ENCODE measurements around the gene AKNAD1. TPM values are rescaled to one million over a fixed set of nuclear protein-coding genes. Genes with fewer than 3 reads are reported as not detected.
"Not testable (repeated sequence)": the region's sequence is repeated elsewhere in the genome, so short reads cannot be mapped to it uniquely, and the experiment has no call there.

AKNAD1 gene
- total RNA-seq, 3 donors from 2014 or later: 2.3 to 4.1 (median 2.9) TPM

DNA sequence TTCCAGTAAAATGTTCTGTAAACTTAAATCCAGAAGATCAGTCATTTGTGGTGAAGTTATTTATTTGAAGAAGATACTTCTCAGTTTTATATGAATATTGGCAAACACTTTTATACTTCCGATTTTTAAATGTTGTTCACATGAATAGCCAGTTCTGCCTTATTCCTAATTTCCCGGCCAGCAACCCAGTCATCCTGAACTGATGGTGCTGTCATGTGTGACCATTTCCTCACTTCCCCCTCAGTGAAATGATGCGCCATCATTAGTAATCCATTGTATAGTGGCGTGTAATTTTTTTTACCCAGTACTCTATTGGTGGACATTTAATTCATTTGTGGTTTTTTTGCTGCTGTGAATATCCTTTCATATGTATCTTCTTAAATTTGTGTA is 36.2 kb upstream of the AKNAD1 start:
- intact Hi-C loops (cut with DNase I; ENCODE audit: low total_unique reads): loop anchor here (2.0 kb wide), 1 partner anchor 58 kb away; no protein-coding TSS in a partner anchor
- H3K27ac ChIP-seq: no peak overlapping the region
- no peaks in the 10 kb centered on the region for H3K36me3 ChIP-seq
- no peaks in the 10 kb centered on the region for H3K9me3 ChIP-seq
- no peak for DNase-seq (ENCODE audit: low spot score in 2 of 2)
- H3K4me3 ChIP-seq: no peak overlapping the region
- H3K4me1 ChIP-seq: peaks cover 0 to 4% of the 10 kb centered on the region in 2 donors
- TF ChIP-seq POLR2A (IDR thresholded peaks at IDR 0.05) (no peak), POLR2AphosphoS5 (IDR thresholded peaks at IDR 0.05) (no peak), CTCF (IDR thresholded peaks at IDR 0.05) (no peak)
- no peaks in the 10 kb centered on the region for H3K27me3 ChIP-seq

DNA sequence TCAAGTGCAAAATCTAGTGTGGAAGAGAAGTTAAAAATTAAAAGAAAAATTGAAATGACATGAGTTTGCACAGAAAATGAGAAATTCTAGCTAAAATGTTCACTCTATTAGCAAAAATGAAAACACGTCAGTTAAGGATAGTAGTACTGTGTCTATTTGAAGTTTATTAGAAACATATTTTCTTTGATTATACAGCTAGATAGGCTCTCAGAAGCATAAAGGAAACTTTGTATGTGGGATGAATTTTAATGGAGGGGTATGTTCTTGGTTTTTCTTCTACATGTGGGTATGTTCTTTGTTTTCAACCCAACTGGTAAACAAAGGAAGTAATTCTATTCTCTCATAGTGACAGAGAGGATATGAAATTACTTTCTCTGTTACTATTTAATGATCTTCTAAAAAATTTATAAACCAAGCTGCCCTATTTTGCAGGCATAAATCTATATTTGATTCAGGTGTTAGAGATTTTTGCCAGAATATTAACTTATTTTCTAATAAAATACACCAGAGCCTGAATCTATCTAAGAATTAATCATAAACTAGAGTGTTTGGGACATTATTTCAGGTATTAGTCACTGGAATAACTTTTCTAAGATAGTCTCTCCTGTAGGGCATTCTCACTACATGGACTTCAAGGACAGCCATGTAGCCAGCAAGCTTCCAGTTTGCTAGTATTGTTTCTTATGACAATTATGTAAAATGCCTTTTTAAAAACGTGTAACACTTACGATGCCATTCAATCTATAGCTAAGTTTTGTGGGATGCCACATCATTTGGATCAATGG is 35.7 kb upstream of the AKNAD1 start:
- intact Hi-C loops (cut with DNase I; ENCODE audit: low total_unique reads): loop anchor here (2.0 kb wide), 1 partner anchor 58 kb away; no protein-coding TSS in a partner anchor
- Histone ChIP-seq H3K27ac (no peak overlapping the region), H3K27me3 (no peaks in the 10 kb centered on the region), H3K36me3 (no peaks in the 10 kb centered on the region), H3K9me3 (no peaks in the 10 kb centered on the region), H3K4me1 (no peaks in the 10 kb centered on the region), H3K4me3 (no peak overlapping the region)
- TF ChIP-seq POLR2AphosphoS5 (IDR thresholded peaks at IDR 0.05): no peak
- no peak for TF ChIP-seq CTCF (IDR thresholded peaks at IDR 0.05)
- no peak for TF ChIP-seq POLR2A (IDR thresholded peaks at IDR 0.05)
- no peak for DNase-seq (ENCODE audit: low spot score in 2 of 2)

DNA sequence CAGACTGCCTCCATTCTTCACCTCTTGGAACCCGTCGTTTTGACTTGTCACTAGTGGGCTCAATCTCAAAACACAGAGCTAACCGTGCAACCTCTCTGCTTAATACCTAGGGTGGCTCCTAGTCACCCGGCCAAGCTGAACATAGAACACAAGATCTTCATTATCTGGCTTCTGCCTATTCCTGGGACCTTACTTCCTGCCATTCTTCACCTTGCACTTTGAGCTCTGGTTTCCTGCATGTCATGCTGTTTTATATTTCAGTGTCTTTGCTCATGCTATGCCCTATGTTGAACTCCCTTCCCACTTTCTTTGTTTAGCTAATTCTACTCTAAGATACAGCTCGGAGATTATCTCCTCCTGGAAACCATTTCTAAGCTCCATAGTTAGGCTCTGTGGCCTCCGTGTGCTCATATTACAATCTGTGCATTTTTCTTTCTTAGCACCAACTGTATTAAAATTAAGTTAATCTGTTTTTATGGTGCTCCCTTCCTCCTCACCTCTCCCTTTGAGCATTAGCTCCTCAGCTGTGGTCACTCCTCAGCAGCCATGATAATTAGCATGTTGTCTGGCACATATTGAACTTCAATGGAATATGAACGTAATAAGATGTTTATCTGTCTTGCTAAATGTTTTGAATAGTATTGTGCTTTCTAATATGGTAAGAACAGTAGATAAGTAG is 33.0 kb upstream of the AKNAD1 start:
- Histone ChIP-seq H3K27me3 (no peaks in the 10 kb centered on the region), H3K9me3 (no peaks in the 10 kb centered on the region), H3K36me3 (no peaks in the 10 kb centered on the region), H3K27ac (peak overlapping the region in 1 of 2 donors; percentile 22), H3K4me3 (no peak overlapping the region), H3K4me1 (no peaks in the 10 kb centered on the region)
- TF ChIP-seq POLR2A (IDR thresholded peaks at IDR 0.05): no peak
- no peak for TF ChIP-seq POLR2AphosphoS5 (IDR thresholded peaks at IDR 0.05)
- TF ChIP-seq CTCF (IDR thresholded peaks at IDR 0.05): no peak
- intact Hi-C loops (cut with DNase I; ENCODE audit: low total_unique reads): no loop called here
- DNase-seq (ENCODE audit: low spot score in 2 of 2): no peak

- DNase-seq (ENCODE audit: low spot score in 2 of 2); intact Hi-C loops (cut with DNase I; ENCODE audit: low total_unique reads); H3K36me3 ChIP-seq; H3K4me3 ChIP-seq; H3K9me3 ChIP-seq; H3K4me1 ChIP-seq; H3K27me3 ChIP-seq: not testable (repeated sequence)
- H3K27ac ChIP-seq: peak overlapping the region in 1 of 2 donors; percentile 22
These were observed 32.2 kb upstream of the AKNAD1 start for GRCh38 chr1:108889006-108889645.

- H3K4me1 ChIP-seq: no peaks in the 10 kb centered on the region
- no peaks in the 10 kb centered on the region for H3K27me3 ChIP-seq
- no peak overlapping the region for H3K27ac ChIP-seq
- no peak overlapping the region for H3K4me3 ChIP-seq
- TF ChIP-seq POLR2AphosphoS5 (IDR thresholded peaks at IDR 0.05): no peak
- no peak for TF ChIP-seq CTCF (IDR thresholded peaks at IDR 0.05)
- TF ChIP-seq POLR2A (IDR thresholded peaks at IDR 0.05): no peak
- DNase-seq (ENCODE audit: low spot score in 2 of 2): no peak
- intact Hi-C loops (cut with DNase I; ENCODE audit: low total_unique reads): no loop called here
- no peaks in the 10 kb centered on the region for H3K9me3 ChIP-seq
- no peaks in the 10 kb centered on the region for H3K36me3 ChIP-seq
These were observed 29.4 kb upstream of the AKNAD1 start for GRCh38 chr1:108886292-108886691.

All from breast epithelium (tissue), 4 donors.